ENCODE data around the gene NFIX. TPM values are rescaled to one million over a fixed set of nuclear protein-coding genes. Genes with fewer than 3 reads are reported as not detected.

Gene NFIX
- total and polyA plus RNA-seq, 2 of the 13 experiments (the other 11 are each of a cell fraction or from before 2014, with no cell fraction given) = 3.4 to 5.4 TPM

DNA sequence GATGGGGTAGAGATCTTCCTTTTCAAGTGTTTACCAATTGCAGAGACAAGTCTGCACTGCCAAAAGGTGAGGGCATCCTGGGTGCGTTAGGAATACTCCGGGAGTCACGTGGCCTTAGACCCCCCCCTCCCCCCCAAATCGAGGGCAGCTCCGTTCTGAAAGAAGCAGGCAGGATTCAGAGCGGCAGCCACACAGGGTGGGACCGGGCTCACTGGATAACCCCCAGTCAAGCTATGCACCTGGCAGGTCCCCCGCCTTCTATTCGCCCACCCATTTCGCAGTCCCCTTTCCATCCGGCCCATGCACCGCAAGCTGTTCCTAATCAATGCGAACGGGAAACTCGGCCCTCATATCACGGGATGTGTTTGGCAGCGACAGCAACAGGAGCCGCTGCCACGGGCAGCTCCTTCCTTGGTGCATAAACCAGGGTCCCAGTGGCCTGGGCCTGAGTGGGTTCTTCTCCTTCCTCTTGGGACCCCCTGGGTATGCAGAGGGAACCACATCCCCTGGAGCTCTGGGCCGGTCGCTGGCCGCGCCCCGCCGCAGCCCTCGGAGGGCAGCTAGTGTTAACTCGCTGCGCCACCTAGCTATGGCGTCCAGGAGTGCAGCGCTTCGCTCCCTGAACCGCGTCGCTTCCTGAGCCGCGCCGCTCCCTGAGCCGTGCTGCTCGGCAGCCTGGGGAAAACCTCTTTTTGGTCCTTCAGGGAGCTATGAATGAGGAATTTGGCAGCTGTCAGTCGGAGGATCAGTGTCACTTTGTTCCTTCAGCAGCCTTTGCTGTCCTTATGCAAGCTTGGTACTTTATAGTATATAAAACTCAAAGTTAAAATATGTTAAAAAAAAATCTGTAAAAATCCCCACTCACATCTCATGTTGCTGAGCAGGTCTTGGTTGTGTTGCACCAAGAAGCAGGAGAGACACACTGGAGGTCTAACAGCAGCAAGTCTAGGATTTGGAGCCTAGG lies 66.0 kb downstream of the NFIX start (continued):
- TF ChIP-seq ARID5B (CRISPR knock-in tag; IDR thresholded peaks at IDR 0.05) = 0 out of 2 replicates have a peak, but pooled peaks have one; percentile 35
- 0 out of 2 replicates have a peak, but pooled peaks have one; percentile 48 for TF ChIP-seq ZNF567 (CRISPR knock-in tag; IDR thresholded peaks at IDR 0.05; ENCODE audit: borderline replicate concordance)
- TF ChIP-seq GPBP1L1 (CRISPR knock-in tag; IDR thresholded peaks at IDR 0.05) = no peak
- TF ChIP-seq KDM4B (CRISPR knock-in tag; IDR thresholded peaks at IDR 0.05) = 0 out of 2 replicates have a peak, but pooled peaks have one; percentile 72
- TF ChIP-seq ZNF563 (CRISPR knock-in tag; IDR thresholded peaks at IDR 0.05) = no peak
- no peak for TF ChIP-seq CBX1 (IDR thresholded peaks at IDR 0.05; ENCODE audit: low read depth)
- no peak for TF ChIP-seq TSC22D2 (CRISPR knock-in tag; IDR thresholded peaks at IDR 0.05; ENCODE audit: borderline replicate concordance)
- 0 out of 2 replicates have a peak, but pooled peaks have one; percentile 11 for TF ChIP-seq MIXL1 (CRISPR knock-in tag; IDR thresholded peaks at IDR 0.05)
- no peak for TF ChIP-seq SKIL (CRISPR knock-in tag; IDR thresholded peaks at IDR 0.05; ENCODE audit: borderline replicate concordance)
- TF ChIP-seq GATA4 (IDR thresholded peaks at IDR 0.05; ENCODE audit: borderline replicate concordance, low read depth) = no peak
- TF ChIP-seq ZNF432 (CRISPR knock-in tag; IDR thresholded peaks at IDR 0.05; ENCODE audit: borderline replicate concordance) = no peak
- no peak for TF ChIP-seq MATR3 (CRISPR knock-in tag; IDR thresholded peaks at IDR 0.05)
- no peak for TF ChIP-seq CENPBD1 (CRISPR knock-in tag; IDR thresholded peaks at IDR 0.05; ENCODE audit: borderline replicate concordance, low read depth)
- no peak; the same call in 1 of the 2 replicates for TF ChIP-seq ZNF598 (CRISPR knock-in tag; IDR thresholded peaks at IDR 0.05; ENCODE audit: borderline replicate concordance)
- TF ChIP-seq ZBTB42 (CRISPR knock-in tag; IDR thresholded peaks at IDR 0.05) = no peak
- peak; percentile 15; the same call in 1 of the 2 replicates for TF ChIP-seq CEBPG (CRISPR knock-in tag; IDR thresholded peaks at IDR 0.05)
- TF ChIP-seq HOXA3 (CRISPR knock-in tag; IDR thresholded peaks at IDR 0.05) = peak; percentile 71
- no peak for TF ChIP-seq ZSCAN12 (CRISPR knock-in tag; IDR thresholded peaks at IDR 0.05)
- no peak for TF ChIP-seq MTA3 (CRISPR knock-in tag; IDR thresholded peaks at IDR 0.05)
- no peak for TF ChIP-seq ZNF790 (CRISPR knock-in tag; IDR thresholded peaks at IDR 0.05; ENCODE audit: borderline replicate concordance)
- 0 out of 2 replicates have a peak, but pooled peaks have one; percentile 26 for TF ChIP-seq RBAK (CRISPR knock-in tag; IDR thresholded peaks at IDR 0.05)
- no peak for TF ChIP-seq RNF2 (conservative IDR thresholded peaks at IDR 0.05; ENCODE audit: low read depth)
- no peak for TF ChIP-seq PITX1 (CRISPR knock-in tag; IDR thresholded peaks at IDR 0.05)
